PC-3 (cell line): ENCODE measurements around the gene RYR2. TPM values are rescaled to one million over a fixed set of nuclear protein-coding genes. Genes with fewer than 3 reads are reported as not detected.

Source experiments
- ATAC-seq: fragments of 200-7000 bp; cut with Tn5 transposase; 2 replicates; pipeline ENCODE4 v1.9.1; 2020; ENCODE audit warnings: mild to moderate bottlenecking, moderate library complexity
- BruUV-seq: library from RNA; stranded (reverse); fragments of 400-500 nt; replicated peaks from 2 replicates; lab custom pipeline; 2021; lab: Mats Ljungman, UMichigan
- CTCF ChIA-PET: fragments of 300-600 bp; sonication (Branson Sonifier 250); formaldehyde crosslinking; loops from one replicate; lab custom pipeline; 2022; ENCODE audit warnings: antibody characterized with exemption; lab: Charles Lee
- POLR2A ChIA-PET: fragments of 300-600 bp; sonication (Branson Sonifier 250); formaldehyde crosslinking; loops from one replicate; lab custom pipeline; 2022; ENCODE audit warnings: antibody characterized with exemption; ENCODE audit not compliant: unreplicated experiment; lab: Charles Lee
- DNase-seq: peaks from one replicate; pipeline ENCODE4 v3.0.0-alpha.2; 2015
- H2AFZ ChIP-seq: fragments of 300-600 bp; sonication (generic); 2 replicates; pipeline ENCODE4 v1.6.0; 2016; ENCODE audit warnings: antibody characterized with exemption, low read length
- H3F3A ChIP-seq: fragments of 300-600 bp; sonication (generic); one replicate; pipeline ENCODE4 v1.6.0; 2017; ENCODE audit warnings: antibody characterized with exemption, low read length, control low read depth, mild to moderate bottlenecking; ENCODE audit not compliant: unreplicated experiment
- H3K27ac ChIP-seq: fragments of 300-600 bp; sonication (generic); 2 replicates; pipeline ENCODE4 v1.5.1; 2016; ENCODE audit warnings: mild to moderate bottlenecking, low read length
- H3K27me3 ChIP-seq: fragments of 300-600 bp; sonication (generic); 2 replicates; pipeline ENCODE4 v1.6.1; 2016; ENCODE audit warnings: low read length, mixed read lengths
- H3K36me3 ChIP-seq: fragments of 300-600 bp; sonication (generic); 2 replicates; pipeline ENCODE4 v1.6.1; 2016; ENCODE audit warnings: low read depth, mixed run types, low read length, mixed read lengths
- H3K4me1 ChIP-seq: fragments of 300-600 bp; sonication (generic); 2 replicates; pipeline ENCODE4 v1.5.1; 2016; ENCODE audit warnings: low read length; ENCODE audit not compliant: insufficient read depth
- H3K4me2 ChIP-seq: fragments of 300-600 bp; sonication (generic); 2 replicates; pipeline ENCODE4 v1.6.0; 2016; ENCODE audit warnings: low read length
- H3K4me3 ChIP-seq: fragments of 300-600 bp; sonication (generic); 2 replicates; pipeline ENCODE4 v1.5.1; 2016; ENCODE audit warnings: mild to moderate bottlenecking, low read length, mixed read lengths
- H3K79me2 ChIP-seq: fragments of 300-600 bp; sonication (generic); 2 replicates; pipeline ENCODE4 v1.6.1; 2017; ENCODE audit warnings: low read length, mixed read lengths
- H3K9ac ChIP-seq: fragments of 300-600 bp; sonication (generic); 2 replicates; pipeline ENCODE4 v1.6.0; 2016; ENCODE audit warnings: mild to moderate bottlenecking, low read length
- H3K9me2 ChIP-seq: fragments of 300-600 bp; sonication (generic); replicated peaks from 2 replicates; pipeline ENCODE4 v1.6.1; 2016; ENCODE audit warnings: mixed run types, low read length, mixed read lengths
- H3K9me3 ChIP-seq: fragments of 300-600 bp; sonication (generic); 2 replicates; pipeline ENCODE4 v1.6.1; 2016; ENCODE audit warnings: low read length, mixed read lengths
- H4K20me1 ChIP-seq: fragments of 300-600 bp; sonication (generic); 2 replicates; pipeline ENCODE4 v1.6.1; 2016; ENCODE audit warnings: low read length, mixed read lengths
- CTCF ChIP-seq: fragments of 300-600 bp; sonication (generic); conservative IDR thresholded peaks from 2 replicates; pipeline ENCODE4 v1.5.1; 2017; ENCODE audit warnings: antibody characterized with exemption, low read depth, mild to moderate bottlenecking, low read length
- EZH2 ChIP-seq: fragments of 300-600 bp; sonication (generic); IDR thresholded peaks from one replicate; pipeline ENCODE4 v1.6.1; 2017; ENCODE audit warnings: antibody characterized with exemption, mild to moderate bottlenecking, low read length; ENCODE audit not compliant: unreplicated experiment
- EZH2phosphoT487 ChIP-seq: fragments of 300-600 bp; sonication (generic); IDR thresholded peaks from 2 replicates; pipeline ENCODE4 v1.6.1; 2018; ENCODE audit warnings: mild to moderate bottlenecking, antibody characterized with exemption, low read length, borderline replicate concordance
- intact Hi-C: fragments of 100-400 bp; cut with micrococcal nuclease; formaldehyde crosslinking; loops from 2 replicates; pipeline ENCODE4 v1.9.0; 2023
- total RNA-seq: library from RNA; depleted of rRNA; stranded (reverse); fragments of >200 nt; gene quantifications from 2 replicates; pipeline ENCODE4 v1.2.3, GENCODE V29; 2014

The RYR2 gene
- total RNA-seq, 1 experiment from 2014 or later = not detected

- no peaks in the 10 kb centered on the region for H3K4me1 ChIP-seq
- no peaks in the 10 kb centered on the region for H3F3A ChIP-seq
- POLR2A ChIA-PET = no interaction called here
- DNase-seq (no peak), ATAC-seq (no peak)
- no TSS peak for BruUV-seq
- no peaks in the 10 kb centered on the region for H3K9me3 ChIP-seq
- TF ChIP-seq EZH2phosphoT487 = no peak
- no peak for TF ChIP-seq EZH2
- TF ChIP-seq CTCF = no peak
- H3K79me2 ChIP-seq = no peaks in the 10 kb centered on the region
- H3K36me3 ChIP-seq = no peaks in the 10 kb centered on the region
- peaks cover 17% of the 10 kb centered on the region; the same call in 1 of the 2 replicates for H3K27me3 ChIP-seq
- H4K20me1 ChIP-seq = no peaks in the 10 kb centered on the region
- H3K27ac ChIP-seq = no peak overlapping the region
- CTCF ChIA-PET = no interaction called here
- no peak overlapping the region for H3K9ac ChIP-seq
- H2AFZ ChIP-seq = no peak overlapping the region
- H3K9me2 ChIP-seq = no peaks in the 10 kb centered on the region
- H3K4me3 ChIP-seq = no peak overlapping the region
- no peak overlapping the region for H3K4me2 ChIP-seq
- intact Hi-C loops = no loop called here
These were observed 110.7 kb downstream of the RYR2 start for GRCh38 chr1:237152506-237153335.

- Histone ChIP-seq H3K4me1 (no peaks in the 10 kb centered on the region), H3K36me3 (no peaks in the 10 kb centered on the region), H3K27me3 (peaks cover 11% of the 10 kb centered on the region; the same call in 1 of the 2 replicates), H2AFZ (no peak overlapping the region), H3K9me2 (no peaks in the 10 kb centered on the region), H3F3A (no peaks in the 10 kb centered on the region), H3K27ac (no peak overlapping the region), H3K9ac (no peak overlapping the region), H3K9me3 (no peaks in the 10 kb centered on the region), H4K20me1 (no peaks in the 10 kb centered on the region), H3K4me2 (no peak overlapping the region), H3K79me2 (no peaks in the 10 kb centered on the region), H3K4me3 (no peak overlapping the region)
- ChIA-PET POLR2A (no interaction called here), CTCF (no interaction called here)
- TF ChIP-seq EZH2 = no peak
- no peak for TF ChIP-seq CTCF
- TF ChIP-seq EZH2phosphoT487 = no peak
- intact Hi-C loops = no loop called here
- DNase-seq (no peak), ATAC-seq (no peak)
- BruUV-seq = no TSS peak
These were observed 112.2 kb downstream of the RYR2 start for GRCh38 chr1:237154157-237154556.
